ENCODE data around the gene IFT88. TPM values are rescaled to one million over a fixed set of nuclear protein-coding genes. Genes with fewer than 3 reads are reported as not detected.

IFT88 gene
- total RNA-seq, 2 donors from 2014 or later, result 13.6 to 14.0 TPM

DNA sequence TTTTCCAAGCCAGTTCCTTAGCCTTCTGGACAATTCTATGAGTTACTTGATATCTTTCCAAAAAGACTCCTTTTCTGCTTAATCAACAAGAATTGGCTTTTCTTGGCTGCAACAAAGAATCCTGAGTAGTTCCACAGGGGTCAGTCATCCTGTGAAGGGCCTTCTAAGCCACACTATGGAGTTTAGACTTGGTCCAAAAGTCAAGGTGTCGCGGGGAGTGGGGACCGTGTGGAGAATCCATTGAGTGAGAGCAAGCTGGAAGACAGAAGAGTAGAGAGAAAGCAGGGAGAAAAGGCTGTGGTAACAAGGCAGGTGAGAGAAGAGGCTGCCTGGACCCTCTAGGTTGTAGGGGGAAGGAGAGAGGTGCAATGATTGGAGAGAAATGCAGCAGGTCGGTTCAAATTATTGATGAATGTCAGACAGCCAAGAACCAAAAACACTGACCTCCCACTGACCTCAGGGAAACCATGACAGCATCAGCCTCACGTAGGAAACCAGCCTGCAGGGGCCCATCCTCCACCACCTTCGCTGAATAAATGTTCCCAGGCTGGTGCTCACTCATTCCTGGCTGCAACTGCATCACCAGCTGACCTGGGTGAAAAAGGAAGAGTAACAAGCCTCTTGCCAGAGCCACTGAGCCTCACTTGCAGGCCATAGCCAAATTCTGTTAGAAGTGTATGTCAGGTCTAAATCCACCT lies 7.1 kb upstream of the IFT88 start:
- intact Hi-C loops (cut with DNase I), result no loop called here
- DNase-seq (ENCODE audit: low spot score), result no peak

DNA sequence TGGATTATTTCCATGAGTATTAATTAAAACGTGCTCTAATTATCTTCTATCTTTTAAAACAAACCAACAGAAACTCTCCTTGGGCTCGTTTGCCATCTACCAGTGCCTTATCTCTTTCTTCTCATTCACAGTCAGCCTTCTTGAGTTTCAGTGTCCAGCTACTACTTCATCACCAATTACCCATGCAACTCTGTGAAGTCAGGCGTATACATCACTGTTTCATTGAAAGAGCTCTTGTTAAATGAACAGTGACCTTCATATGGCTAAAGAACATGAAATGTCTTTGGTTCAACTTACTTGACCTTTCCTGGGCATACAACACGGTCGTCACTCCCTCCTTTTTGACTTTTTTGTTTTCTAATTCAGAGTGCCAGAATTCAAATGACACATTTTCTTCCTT lies 5.2 kb upstream of the IFT88 start:
- DNase-seq (ENCODE audit: low spot score), result no peak
- intact Hi-C loops (cut with DNase I), result no loop called here

DNA sequence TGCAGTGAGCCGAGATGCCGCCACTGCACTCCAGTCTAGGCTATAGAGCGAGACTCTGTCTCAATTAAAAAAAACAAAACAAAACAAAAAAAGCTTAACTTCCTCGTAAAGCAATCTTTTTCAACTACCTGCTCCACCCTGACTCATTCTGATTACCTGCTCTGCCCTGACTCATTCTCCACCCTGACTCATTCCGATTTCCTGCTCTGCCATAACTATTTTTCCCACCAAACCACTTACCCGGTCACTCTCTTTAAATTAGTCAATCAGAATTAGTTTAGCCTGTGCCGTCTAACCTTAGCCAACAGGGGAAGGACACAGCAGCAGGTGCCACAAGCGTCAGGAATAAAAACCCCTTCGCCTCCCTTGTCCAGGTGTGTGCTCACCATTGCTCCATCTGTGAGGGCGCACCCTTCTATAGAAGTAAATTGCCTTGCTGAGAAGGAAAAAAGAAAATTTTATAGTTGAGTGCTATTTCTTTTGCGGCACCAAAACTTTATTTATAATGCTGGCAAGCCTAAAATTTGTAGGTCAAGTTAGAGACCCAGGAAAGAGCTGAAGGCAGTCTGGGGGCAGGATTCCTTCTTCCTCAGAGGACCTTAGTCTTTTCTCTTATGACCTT lies 1.7 kb upstream of the IFT88 start:
- DNase-seq (ENCODE audit: low spot score), result no peak
- intact Hi-C loops (cut with DNase I), result no loop called here

DNA sequence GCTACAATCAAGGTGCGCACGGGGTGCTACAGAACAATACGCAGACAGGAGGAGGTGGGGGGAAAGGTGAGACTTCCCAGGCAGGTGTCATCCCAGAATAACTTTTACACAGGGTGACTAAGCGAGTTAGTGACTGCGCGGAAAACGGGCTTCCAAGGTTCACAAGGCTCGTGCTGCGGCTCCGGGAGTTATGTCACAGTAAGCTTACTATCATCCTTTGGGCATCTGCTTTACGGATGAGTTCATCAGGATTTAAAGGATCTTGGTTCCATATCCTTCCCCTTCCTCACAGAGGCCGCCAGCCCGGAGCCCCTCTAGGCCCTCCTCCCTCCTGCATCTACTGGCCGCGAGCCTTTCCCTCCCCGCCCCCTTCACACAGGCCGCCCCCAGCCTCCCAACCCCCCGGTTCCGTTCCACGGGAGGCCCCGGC lies 474 bp upstream of the IFT88 start:
- no peak for DNase-seq (ENCODE audit: low spot score)
- intact Hi-C loops (cut with DNase I), result no loop called here

DNA sequence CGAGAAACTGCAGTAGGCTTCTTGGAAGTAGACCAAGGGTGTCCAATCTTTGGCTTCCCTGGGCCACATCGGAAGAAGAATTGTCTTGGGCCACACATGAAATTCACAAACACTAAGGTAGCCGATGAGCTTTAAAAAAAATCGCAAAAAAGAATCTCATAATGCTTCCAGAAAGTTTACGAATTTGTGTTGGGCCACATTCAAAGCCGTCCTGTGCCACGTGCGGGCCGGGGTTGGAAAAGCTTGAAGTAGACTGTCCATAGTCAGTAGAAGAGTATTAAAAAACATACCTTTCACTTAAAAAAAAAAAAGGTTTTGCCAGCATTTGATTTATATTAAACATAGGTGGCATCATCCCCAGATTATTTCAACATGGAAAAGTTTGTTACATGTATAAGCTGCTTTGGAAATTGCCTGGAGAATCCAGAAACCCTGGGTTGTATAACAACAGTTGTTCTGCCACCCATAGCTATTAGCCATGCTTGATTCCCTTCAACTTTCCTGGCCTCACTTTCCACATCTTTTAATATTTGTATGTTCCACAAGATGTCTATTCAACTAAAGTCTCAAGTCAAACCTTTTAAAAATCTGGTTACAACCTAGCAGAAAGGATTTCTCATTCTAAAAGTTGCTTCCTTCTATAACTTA lies 1.0 kb downstream of the IFT88 start:
- intact Hi-C loops (cut with DNase I), result no loop called here
- DNase-seq (ENCODE audit: low spot score), result no peak

- DNase-seq (ENCODE audit: low spot score), result no peak
- intact Hi-C loops (cut with DNase I), result no loop called here
Observed at GRCh38 chr13:20570517-20570916, 3.6 kb downstream of the IFT88 start.

GRCh38 chr13:20571676-20572075 lies 4.7 kb downstream of the IFT88 start:
- no peak for DNase-seq (ENCODE audit: low spot score)
- intact Hi-C loops (cut with DNase I), result no loop called here

GRCh38 chr13:20573186-20573585 lies 6.2 kb downstream of the IFT88 start:
- DNase-seq (ENCODE audit: low spot score), result no peak
- intact Hi-C loops (cut with DNase I), result no loop called here

DNA sequence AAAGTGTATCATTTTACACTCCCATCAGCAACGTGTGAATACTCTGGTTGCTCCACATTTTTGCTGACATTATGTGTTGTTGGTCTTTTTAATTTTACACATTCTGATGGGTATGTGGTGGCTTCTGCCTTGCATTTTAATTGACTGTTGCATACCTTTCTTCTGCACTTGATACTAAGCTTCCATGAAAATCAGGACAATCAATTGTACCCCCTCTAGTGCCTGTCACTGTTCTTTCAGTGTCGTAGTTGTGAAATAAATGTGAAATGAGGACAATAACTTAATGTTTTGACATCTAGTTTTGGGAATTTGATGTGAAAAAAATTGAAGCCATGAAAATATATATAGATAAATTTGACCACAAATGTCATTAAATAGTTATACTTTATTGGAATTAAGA lies 6.7 kb downstream of the IFT88 start:
- DNase-seq (ENCODE audit: low spot score), result no peak
- intact Hi-C loops (cut with DNase I), result no loop called here

DNA sequence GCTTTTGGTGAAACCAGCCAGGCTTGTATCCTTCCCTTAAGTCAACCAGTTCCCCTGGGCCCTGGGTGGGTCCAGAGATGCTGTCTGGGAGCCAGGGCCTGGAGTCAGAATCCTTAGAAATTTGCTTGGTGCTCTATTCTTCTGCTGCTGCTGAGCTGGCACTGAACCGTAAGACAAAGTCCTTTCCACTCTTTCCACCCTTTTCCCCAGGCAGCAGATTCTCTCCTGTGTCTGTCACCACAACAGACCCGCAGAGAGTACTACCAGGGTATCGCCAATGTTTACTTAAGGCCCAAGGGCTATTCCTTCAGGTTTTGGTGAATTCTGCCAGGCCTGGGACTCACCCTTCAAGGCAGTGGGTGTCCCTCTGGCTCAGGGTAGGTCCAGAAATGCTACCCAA lies 12.2 kb downstream of the IFT88 start:
- intact Hi-C loops (cut with DNase I), result no loop called here
- no peak for DNase-seq (ENCODE audit: low spot score)

DNA sequence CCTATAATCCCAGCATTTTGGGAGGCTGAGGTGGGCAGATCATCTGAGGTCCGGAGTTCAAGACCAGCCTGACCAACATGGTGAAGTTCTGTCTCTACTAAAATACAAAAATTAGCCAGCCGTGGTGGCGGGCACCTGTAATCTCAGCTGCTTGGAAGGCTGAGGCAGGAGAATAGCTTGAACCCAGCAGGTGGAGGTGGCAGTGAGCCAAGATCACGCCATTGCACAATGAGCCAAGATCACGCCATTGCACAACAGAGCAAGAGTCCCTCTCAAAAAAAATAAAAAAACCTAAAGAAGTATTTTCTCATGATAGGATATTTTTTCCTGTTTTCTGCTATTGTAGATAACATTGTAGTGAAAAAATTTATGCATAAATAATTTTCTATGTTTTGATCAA lies 13.3 kb downstream of the IFT88 start:
- intact Hi-C loops (cut with DNase I), result no loop called here
- DNase-seq (ENCODE audit: low spot score), result no peak

GRCh38 chr13:20582026-20582425 lies 15.1 kb downstream of the IFT88 start:
- no peak for DNase-seq (ENCODE audit: low spot score)
- intact Hi-C loops (cut with DNase I), result no loop called here

DNA sequence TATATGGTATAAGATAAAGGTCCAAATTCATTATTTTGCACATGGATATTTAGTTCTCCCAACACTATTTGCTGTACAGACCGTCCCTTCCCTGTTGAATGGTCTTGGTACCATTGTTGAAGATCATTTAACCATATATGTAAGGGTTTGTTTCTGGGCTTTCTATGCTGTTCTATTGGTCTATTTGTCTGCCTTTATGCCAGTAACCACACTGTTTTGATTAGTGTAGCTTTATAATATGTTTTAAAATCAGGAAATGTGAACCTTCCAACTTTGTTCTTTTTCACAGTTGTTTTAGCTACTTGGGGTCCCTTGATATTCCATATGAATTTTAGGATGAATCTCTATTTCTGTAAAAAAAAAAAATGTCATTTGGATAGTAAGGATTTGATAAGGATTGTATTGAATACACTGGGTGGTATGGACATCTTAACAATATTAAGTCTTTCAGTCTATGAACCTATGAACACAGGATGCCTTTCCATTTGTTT lies 16.9 kb downstream of the IFT88 start:
- no peak for DNase-seq (ENCODE audit: low spot score)
- intact Hi-C loops (cut with DNase I), result no loop called here

GRCh38 chr13:20585371-20585770 lies 18.4 kb downstream of the IFT88 start:
- no peak for DNase-seq (ENCODE audit: low spot score)
- intact Hi-C loops (cut with DNase I), result no loop called here

GRCh38 chr13:20588529-20589110 lies 21.7 kb downstream of the IFT88 start:
- DNase-seq (ENCODE audit: low spot score), result no peak
- intact Hi-C loops (cut with DNase I), result no loop called here

DNA sequence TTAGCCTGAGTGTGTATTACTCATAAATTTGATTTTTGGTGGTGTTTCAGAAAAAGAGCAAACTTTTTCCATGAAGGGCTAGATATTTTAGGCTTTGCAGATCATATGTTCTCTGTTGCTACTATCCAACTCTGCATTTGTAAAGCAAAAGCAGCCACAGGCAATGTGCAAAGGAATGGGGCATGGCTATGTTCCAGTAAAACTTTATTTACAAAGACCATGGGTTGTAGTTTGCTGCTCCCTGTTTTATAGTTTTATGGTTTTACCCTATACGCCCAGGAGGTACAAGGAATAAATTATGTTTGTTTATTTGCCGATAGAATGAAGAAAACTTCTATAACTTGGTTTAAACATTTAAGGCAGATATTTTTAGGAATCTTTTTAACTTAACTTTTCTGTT lies 23.6 kb downstream of the IFT88 start:
- no peak for DNase-seq (ENCODE audit: low spot score)
- intact Hi-C loops (cut with DNase I), result no loop called here

DNA sequence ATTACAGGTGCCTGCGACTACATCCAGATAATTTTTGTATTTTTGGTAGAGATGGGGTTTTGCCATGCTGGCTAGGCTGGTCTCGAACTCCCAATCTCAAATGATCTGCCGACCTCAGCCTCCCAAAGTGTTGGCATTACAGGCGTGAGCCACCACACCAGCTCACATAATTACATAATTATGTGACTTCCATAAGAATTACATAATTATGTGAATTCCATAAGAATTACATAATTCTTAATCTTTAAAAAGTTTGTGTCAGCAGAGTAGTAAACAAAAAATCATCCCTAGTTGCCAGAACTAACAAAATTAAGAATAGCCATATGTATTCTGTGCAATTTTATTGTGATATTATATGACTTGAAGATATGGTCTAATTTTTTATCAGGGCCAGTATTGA lies 25.6 kb downstream of the IFT88 start:
- intact Hi-C loops (cut with DNase I), result no loop called here
- no peak for DNase-seq (ENCODE audit: low spot score)

- intact Hi-C loops (cut with DNase I), result no loop called here
- DNase-seq (ENCODE audit: low spot score), result no peak
Observed at GRCh38 chr13:20594280-20594679, 27.3 kb downstream of the IFT88 start.

- intact Hi-C loops (cut with DNase I), result no loop called here
- DNase-seq (ENCODE audit: low spot score), result peak; percentile 81
Observed at GRCh38 chr13:20607015-20607414, 40.1 kb downstream of the IFT88 start.

DNA sequence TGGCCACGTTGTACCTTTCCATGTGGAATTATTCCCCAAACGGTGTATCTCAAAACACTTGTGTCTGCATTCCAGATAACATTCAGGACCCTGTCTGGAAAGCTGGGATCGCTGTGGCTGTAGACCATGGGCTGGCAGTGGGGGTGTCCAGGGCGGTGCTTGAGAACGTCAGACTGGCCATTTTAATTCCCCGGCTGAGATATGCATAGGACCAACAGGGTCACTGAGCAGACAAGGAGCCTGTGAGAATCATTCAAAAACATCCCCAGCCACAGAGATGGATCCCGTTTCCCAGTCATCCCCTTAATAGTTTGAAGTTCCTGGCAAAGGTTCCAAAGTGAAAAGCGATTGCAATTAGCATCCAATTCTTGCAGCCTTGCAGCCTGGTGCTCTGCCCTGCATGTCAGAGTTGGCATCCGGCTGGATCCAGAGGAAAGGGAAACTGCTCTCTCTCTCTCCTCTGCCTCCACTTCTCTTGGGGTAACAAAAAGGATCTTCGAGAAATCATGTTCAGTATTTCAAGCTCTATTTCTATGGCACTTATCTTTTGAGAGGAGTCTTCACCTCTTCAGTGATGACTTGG lies 41.6 kb downstream of the IFT88 start:
- intact Hi-C loops (cut with DNase I), result no loop called here
- no peak for DNase-seq (ENCODE audit: low spot score)
